Parathyroid adenoma (tissue), 2 donors: Measurements from ENCODE around the gene FOXJ3.

Source experiments
- H2AFZ ChIP-seq: fragments of 300-600 bp; sonication (generic); one replicate; pipeline ENCODE4 v1.7.0; 2017; ENCODE audit warnings: antibody characterized with exemption, mild to moderate bottlenecking
- H3K27ac ChIP-seq: fragments of 300-600 bp; sonication (generic); one replicate; pipeline ENCODE4 v1.7.0; 2017
- H3K27me3 ChIP-seq: fragments of 300-600 bp; sonication (generic); one replicate; pipeline ENCODE4 v1.7.0; 2017; ENCODE audit warnings: low read length; ENCODE audit not compliant: control insufficient read depth, insufficient read depth
- H3K36me3 ChIP-seq: fragments of 300-600 bp; sonication (generic); one replicate; pipeline ENCODE4 v1.7.0; 2017; ENCODE audit warnings: low read length; ENCODE audit not compliant: control insufficient read depth, insufficient read depth
- H3K4me1 ChIP-seq: fragments of 300-600 bp; sonication (generic); one replicate; pipeline ENCODE4 v1.7.0; 2017; ENCODE audit warnings: control low read depth
- H3K4me2 ChIP-seq: fragments of 300-600 bp; sonication (generic); one replicate; pipeline ENCODE4 v1.7.0; 2017; ENCODE audit warnings: low read length
- H3K4me3 ChIP-seq: fragments of 300-600 bp; sonication (generic); one replicate; pipeline ENCODE4 v1.7.0; 2017; ENCODE audit warnings: low read depth, low read length
- H3K79me2 ChIP-seq: fragments of 300-600 bp; sonication (generic); one replicate; pipeline ENCODE4 v1.7.0; 2017; ENCODE audit warnings: control low read depth
- H3K9ac ChIP-seq: fragments of 300-600 bp; sonication (generic); one replicate; pipeline ENCODE4 v1.7.0; 2017; ENCODE audit warnings: mild to moderate bottlenecking
- H3K9me3 ChIP-seq: fragments of 300-600 bp; sonication (generic); one replicate; pipeline ENCODE4 v1.7.0; 2017; ENCODE audit warnings: low read length; ENCODE audit not compliant: control insufficient read depth
- CTCF ChIP-seq: fragments of 300-600 bp; sonication (generic); IDR thresholded peaks from one replicate; pipeline ENCODE4 v1.7.0; 2017; ENCODE audit warnings: antibody characterized with exemption, mild to moderate bottlenecking
- donor health status: primary hyperparathyroidism.

The FOXJ3 gene

GRCh38 chr1:42189931-42190853 is 144.8 kb downstream of the FOXJ3 start:
- Histone ChIP-seq H3K9me3 (no peaks in the 10 kb centered on the region), H3K4me2 (no peak overlapping the region), H3K79me2 (peaks cover 3% of the 10 kb centered on the region), H2AFZ (no peak overlapping the region), H3K36me3 (no peaks in the 10 kb centered on the region), H3K27ac (no peak overlapping the region), H3K9ac (no peak overlapping the region), H3K4me1 (no peaks in the 10 kb centered on the region), H3K27me3 (no peaks in the 10 kb centered on the region), H3K4me3 (no peak overlapping the region)
- no peak for TF ChIP-seq CTCF

GRCh38 chr1:42186152-42186551 is 148.9 kb downstream of the FOXJ3 start:
- Histone ChIP-seq H3K4me2 (no peak overlapping the region), H3K9me3 (no peaks in the 10 kb centered on the region), H3K9ac (no peak overlapping the region), H3K27me3 (no peaks in the 10 kb centered on the region), H2AFZ (no peak overlapping the region), H3K4me1 (no peaks in the 10 kb centered on the region), H3K79me2 (peaks cover 3% of the 10 kb centered on the region), H3K27ac (no peak overlapping the region), H3K36me3 (no peaks in the 10 kb centered on the region), H3K4me3 (no peak overlapping the region)
- no peak for TF ChIP-seq CTCF

- H3K9ac ChIP-seq = no peak overlapping the region
Observed at GRCh38 chr1:42184616-42185015, 150.4 kb downstream of the FOXJ3 start.

GRCh38 chr1:42183957-42184268 is 151.1 kb downstream of the FOXJ3 start:
- no peaks in the 10 kb centered on the region for H3K79me2 ChIP-seq
- TF ChIP-seq CTCF = no peak
- no peak overlapping the region for H3K27ac ChIP-seq
- H3K4me3 ChIP-seq = no peak overlapping the region
- no peak overlapping the region for H2AFZ ChIP-seq
- H3K9me3 ChIP-seq = no peaks in the 10 kb centered on the region
- H3K4me1 ChIP-seq = no peaks in the 10 kb centered on the region
- no peaks in the 10 kb centered on the region for H3K27me3 ChIP-seq
- peak overlapping the region; percentile 33 for H3K4me2 ChIP-seq
- no peak overlapping the region for H3K9ac ChIP-seq
- no peaks in the 10 kb centered on the region for H3K36me3 ChIP-seq

More at GRCh38 chr1:42184616-42185015, 150.4 kb downstream of the FOXJ3 start:
- Histone ChIP-seq H3K27me3 (no peaks in the 10 kb centered on the region), H3K9me3 (no peaks in the 10 kb centered on the region), H3K36me3 (no peaks in the 10 kb centered on the region), H3K79me2 (peaks cover 3% of the 10 kb centered on the region), H3K4me3 (no peak overlapping the region), H3K27ac (no peak overlapping the region), H3K4me1 (no peaks in the 10 kb centered on the region), H3K4me2 (no peak overlapping the region), H2AFZ (no peak overlapping the region)
- TF ChIP-seq CTCF = no peak
